H1 (cell line): Measurements from ENCODE around the gene LPXN. TPM values are rescaled to one million over a fixed set of nuclear protein-coding genes. Genes with fewer than 3 reads are reported as not detected.

Source experiments
- CTCF ChIA-PET: fragments of 300-600 bp; sonication (Branson Sonifier 250); formaldehyde crosslinking; loops from one replicate; lab custom pipeline; 2021; ENCODE audit not compliant: partially characterized antibody; lab: Charles Lee
- POLR2A ChIA-PET: fragments of 300-600 bp; sonication (Branson Sonifier 250); formaldehyde crosslinking; loops from one replicate; lab custom pipeline; 2021; ENCODE audit warnings: inconsistent platforms; ENCODE audit not compliant: partially characterized antibody; lab: Charles Lee
- DNase-seq, 2 experiments: peaks; one replicate each; pipeline versions ENCODE4 v3.0.0 to v3.0.0-alpha.2; 2010 to 2022; ENCODE audit warnings: low spot score in 2 of 2, low read depth in 1 of 2, mixed read lengths in 1 of 2
- FAIRE-seq: peaks from 2 replicates; lab custom pipeline; 2011; peaks lifted over from hg19 to GRCh38; lab: Jason Lieb, UNC
- H2AFZ ChIP-seq: 2 replicates; pipeline ENCODE4 v1.8.1; 2012; ENCODE audit warnings: low read length, inconsistent platforms
- H2AK5ac ChIP-seq: 2 replicates; pipeline ENCODE4 v1.6.1; 2013; ENCODE audit warnings: low read depth, low read length
- H2BK120ac ChIP-seq: replicated peaks from 2 replicates; pipeline ENCODE3; 2013; ENCODE audit warnings: low read depth, low read length, inconsistent platforms
- H2BK12ac ChIP-seq: 2 replicates; pipeline ENCODE4 v1.6.1; 2013; ENCODE audit warnings: low read depth, low read length
- H2BK15ac ChIP-seq: 2 replicates; pipeline ENCODE4 v1.6.1; 2013; ENCODE audit warnings: low read length
- H2BK20ac ChIP-seq: 2 replicates; pipeline ENCODE4 v1.6.1; 2013; ENCODE audit warnings: low read length
- H2BK5ac ChIP-seq: 2 replicates; pipeline ENCODE4 v1.6.1; 2013; ENCODE audit warnings: low read depth, low read length
- H3K14ac ChIP-seq: 2 replicates; pipeline ENCODE4 v1.6.1; 2013; ENCODE audit warnings: inconsistent platforms; ENCODE audit not compliant: insufficient read length
- H3K18ac ChIP-seq: 2 replicates; pipeline ENCODE4 v1.6.1; 2013; ENCODE audit warnings: low read length; ENCODE audit errors: extremely low read depth
- H3K23ac ChIP-seq: 2 replicates; pipeline ENCODE4 v1.6.1; 2013; ENCODE audit warnings: inconsistent platforms; ENCODE audit not compliant: insufficient read length
- H3K23me2 ChIP-seq: 2 replicates; pipeline ENCODE4 v1.6.1; 2013; ENCODE audit warnings: low read depth, low read length
- H3K27ac ChIP-seq: 2 replicates; pipeline ENCODE4 v1.6.1; 2011; ENCODE audit warnings: low read depth, low read length, inconsistent platforms
- H3K27me3 ChIP-seq, 4 experiments: replicated peaks in 1 of 4; 1 replicate in 1 of 4; 2 replicates in 3 of 4; pipeline versions ENCODE4 v1.6.1 to v1.8.1; 2011 to 2013; ENCODE audit warnings: low read length in 3 of 4, mild to moderate bottlenecking in 3 of 4, inconsistent platforms in 2 of 4, mixed read lengths in 2 of 4, moderate library complexity in 1 of 4; ENCODE audit not compliant: control insufficient read depth in 3 of 4, insufficient read depth in 3 of 4; ENCODE audit errors: extremely low read depth in 1 of 4
- H3K36me3 ChIP-seq, 4 experiments: 2 replicates each; pipeline versions ENCODE4 v1.6.1 to v1.8.1; 2011 to 2013; ENCODE audit warnings: mild to moderate bottlenecking in 4 of 4, low read length in 3 of 4, moderate library complexity in 2 of 4, control low read depth in 1 of 4, inconsistent platforms in 1 of 4; ENCODE audit not compliant: insufficient read depth in 4 of 4, control insufficient read depth in 2 of 4
- H3K4ac ChIP-seq: replicated peaks from 2 replicates; pipeline ENCODE3; 2013; ENCODE audit warnings: low read length, low read depth, mixed read lengths, inconsistent platforms; ENCODE audit not compliant: insufficient read length
- H3K4me1 ChIP-seq, 4 experiments: replicated peaks in 1 of 4; 1 replicate in 1 of 4; 2 replicates in 3 of 4; pipeline versions ENCODE4 v1.6.1 to v1.8.1; 2011 to 2013; ENCODE audit warnings: low read length in 3 of 4, inconsistent platforms in 2 of 4, mixed read lengths in 1 of 4; ENCODE audit not compliant: insufficient read depth in 4 of 4, control insufficient read depth in 3 of 4
- H3K4me2 ChIP-seq, 2 experiments: 2 replicates each; pipeline versions ENCODE4 v1.6.1 to v1.8.1; 2011 to 2013; ENCODE audit warnings: low read depth in 2 of 2, low read length in 2 of 2, control low read depth in 1 of 2, inconsistent platforms in 1 of 2, mild to moderate bottlenecking in 1 of 2; ENCODE audit not compliant: insufficient read depth in 1 of 2
- H3K4me3 ChIP-seq, 4 experiments: fragments of 200-600, 300-600 bp in 1 of 4; sonication (generic), shearing (Covaris generic), sonication (Bioruptor Twin) in 1 of 4; 2 replicates each; pipeline versions ENCODE4 v1.5.1 to v1.8.1; 2011 to 2016; ENCODE audit warnings: low read length in 4 of 4, low read depth in 3 of 4, control low read depth in 2 of 4, inconsistent platforms in 2 of 4, mild to moderate bottlenecking in 2 of 4, mixed read lengths in 1 of 4, moderate library complexity in 1 of 4; ENCODE audit not compliant: insufficient read depth in 2 of 4; ENCODE audit errors: extremely low read depth in 1 of 4
- H3K56ac ChIP-seq: replicated peaks from 2 replicates; pipeline ENCODE3; 2013; ENCODE audit warnings: low read depth, mild to moderate bottlenecking, mixed read lengths, low read length, inconsistent platforms; ENCODE audit not compliant: insufficient read length
- H3K79me1 ChIP-seq: 2 replicates; pipeline ENCODE4 v1.6.1; 2013; ENCODE audit warnings: low read depth, low read length, control low read depth
- H3K79me2 ChIP-seq, 2 experiments: 2 replicates each; pipeline versions ENCODE4 v1.6.1 to v1.8.1; 2012 to 2013; ENCODE audit warnings: low read length in 2 of 2, mild to moderate bottlenecking in 2 of 2, inconsistent platforms in 1 of 2; ENCODE audit not compliant: insufficient read depth in 2 of 2, control insufficient read depth in 1 of 2
- H3K9ac ChIP-seq, 4 experiments: replicated peaks in 1 of 4; 1 replicate in 1 of 4; 2 replicates in 3 of 4; pipeline versions ENCODE4 v1.6.1 to v1.8.1; 2011 to 2013; ENCODE audit warnings: low read depth in 3 of 4, low read length in 3 of 4, control low read depth in 2 of 4, mild to moderate bottlenecking in 2 of 4, moderate library complexity in 2 of 4, inconsistent platforms in 1 of 4; ENCODE audit errors: extremely low read depth in 1 of 4
- H3K9me3 ChIP-seq, 2 experiments: 2 replicates each; pipeline versions ENCODE4 v1.6.1 to v1.8.1; 2012 to 2013; ENCODE audit warnings: mild to moderate bottlenecking in 2 of 2, moderate library complexity in 2 of 2, control low read depth in 1 of 2, inconsistent platforms in 1 of 2, low read depth in 1 of 2, low read length in 1 of 2, mixed read lengths in 1 of 2; ENCODE audit not compliant: insufficient read depth in 2 of 2
- H4K20me1 ChIP-seq, 2 experiments: replicated peaks in 1 of 2; 2 replicates each; pipeline versions ENCODE3 to v1.8.1; 2011 to 2013; ENCODE audit warnings: inconsistent platforms in 2 of 2, low read length in 2 of 2, mild to moderate bottlenecking in 1 of 2; ENCODE audit not compliant: insufficient read depth in 2 of 2, control insufficient read depth in 1 of 2
- H4K5ac ChIP-seq: 2 replicates; pipeline ENCODE4 v1.6.1; 2013; ENCODE audit warnings: low read length, low read depth, mixed read lengths, inconsistent platforms; ENCODE audit not compliant: insufficient read length
- H4K8ac ChIP-seq: 2 replicates; pipeline ENCODE4 v1.8.0; 2013; ENCODE audit warnings: mild to moderate bottlenecking, moderate library complexity, low read length, inconsistent platforms; ENCODE audit not compliant: insufficient read depth; ENCODE audit errors: extremely low read depth
- H4K91ac ChIP-seq: replicated peaks from 2 replicates; pipeline ENCODE3; 2013; ENCODE audit warnings: low read length, mixed read lengths, inconsistent platforms; ENCODE audit not compliant: insufficient read length
- ASH2L ChIP-seq: fragments of 200-600, 300-600 bp; sonication (generic); IDR thresholded peaks from one replicate; pipeline ENCODE4 v1.7.1; 2017; ENCODE audit warnings: low read length
- BRCA1 ChIP-seq: IDR thresholded peaks from 2 replicates; pipeline ENCODE4 v1.6.1; 2012; ENCODE audit warnings: low read depth, low read length, improper control_type of control experiment
- GABPA ChIP-seq: IDR thresholded peaks from 2 replicates; pipeline ENCODE4 v1.6.1; 2011; ENCODE audit warnings: mild to moderate bottlenecking, low read length, moderate library complexity, borderline replicate concordance; ENCODE audit not compliant: insufficient read depth
- GTF2F1 ChIP-seq: IDR thresholded peaks from 2 replicates; pipeline ENCODE4 v1.6.1; 2012; ENCODE audit warnings: low read depth, low read length, improper control_type of control experiment, borderline replicate concordance
- HDAC2 ChIP-seq, 2 experiments: fragments of 300-600 bp in 1 of 2; sonication (generic) in 1 of 2; IDR thresholded peaks; 2 replicates each; pipeline ENCODE4 v1.6.1; 2011 to 2012; ENCODE audit warnings: low read depth in 2 of 2, low read length in 2 of 2, mild to moderate bottlenecking in 2 of 2, moderate library complexity in 2 of 2, borderline replicate concordance in 1 of 2, inconsistent platforms in 1 of 2
- KDM1A ChIP-seq: fragments of 200-600, 300-600 bp; sonication (generic); IDR thresholded peaks from 2 replicates; pipeline ENCODE4 v1.7.1; 2016; ENCODE audit warnings: mild to moderate bottlenecking, low read length, borderline replicate concordance
- KDM5A ChIP-seq: fragments of 200-600 bp; IDR thresholded peaks from 2 replicates; pipeline ENCODE4 v1.7.1; 2012; ENCODE audit warnings: mild to moderate bottlenecking, low read length, inconsistent platforms, mixed read lengths
- NANOG ChIP-seq: IDR thresholded peaks from 2 replicates; pipeline ENCODE4 v1.6.1; 2011; ENCODE audit warnings: low read length, low read depth, mild to moderate bottlenecking, inconsistent platforms; ENCODE audit not compliant: insufficient read depth, poor library complexity, severe bottlenecking
- NRF1 ChIP-seq: IDR thresholded peaks from 2 replicates; pipeline ENCODE4 v1.6.1; 2011; ENCODE audit warnings: mild to moderate bottlenecking, low read depth, low read length, improper control_type of control experiment
- RFX5 ChIP-seq: IDR thresholded peaks from 2 replicates; pipeline ENCODE4 v1.6.1; 2011; ENCODE audit warnings: low read depth, low read length, improper control_type of control experiment, borderline replicate concordance
- SAP30 ChIP-seq: fragments of 300-600 bp; sonication (generic); IDR thresholded peaks from 2 replicates; pipeline ENCODE4 v1.7.1; 2012; ENCODE audit warnings: low read length, moderate library complexity, mild to moderate bottlenecking, inconsistent platforms; ENCODE audit not compliant: insufficient read depth, insufficient replicate concordance
- SIN3A ChIP-seq, 2 experiments: IDR thresholded peaks in 1 of 2; conservative IDR thresholded peaks in 1 of 2; 2 replicates each; pipeline ENCODE4 v1.6.1; 2011 to 2012; ENCODE audit warnings: low read length in 2 of 2, improper control_type of control experiment in 1 of 2, low read depth in 1 of 2, mild to moderate bottlenecking in 1 of 2
- SIX5 ChIP-seq: IDR thresholded peaks from 2 replicates; pipeline ENCODE4 v1.6.1; 2011; ENCODE audit warnings: mild to moderate bottlenecking, low read depth, low read length
- TBP ChIP-seq: IDR thresholded peaks from 2 replicates; pipeline ENCODE4 v1.6.1; 2011; ENCODE audit warnings: low read depth, low read length, improper control_type of control experiment
- polyA plus RNA-seq, 7 experiments: library from polyadenylated mRNA; depleted of rRNA in 3 of 7; stranded (reverse) in 5 of 7; unstranded in 2 of 7; fragments of >200 nt in 5 of 7; fragments of 200-250 nt in 2 of 7; gene quantifications; 1 replicate in 5 of 7; 2 replicates in 1 of 7; 4 replicates in 1 of 7; pipeline versions ENCODE4 v1.2.1 to v1.2.3, GENCODE V29; 2011 to 2013; ENCODE audit warnings: missing spikeins in 2 of 7, mixed read lengths in 2 of 7
- total RNA-seq: library from RNA; stranded (reverse); fragmentation: NEBNext Ultra II Directional; extraction: Animal tissue kit (Norgen Biotek cat#: 25700); gene quantifications from 2 replicates; pipeline ENCODE4 v1.2.1, GENCODE V29; 2021

Gene LPXN
- total and polyA plus RNA-seq, 2 of the 8 experiments (the other 6 are each of a cell fraction or from before 2014, with no cell fraction given) = 1.4 to 2.7 TPM

- H3K4me2 ChIP-seq = no peak overlapping the region
- H3K9ac ChIP-seq = no peak overlapping the region
- FAIRE-seq = no peak
- TF ChIP-seq TBP (no peak), SIN3A (conservative IDR thresholded peaks at IDR 0.05 in 1 of 2, IDR thresholded peaks at IDR 0.05 in 1 of 2; ENCODE audit: low read depth in 1 of 2, low read length in 2 of 2) (no peak), RFX5 (no peak), KDM5A (no peak), HDAC2 (IDR thresholded peaks at IDR 0.05; ENCODE audit: borderline replicate concordance in 1 of 2, low read depth in 2 of 2, low read length in 2 of 2) (no peak), KDM1A (no peak), NRF1 (no peak), SAP30 (no peak), GABPA (no peak), NANOG (no peak), BRCA1 (no peak), GTF2F1 (no peak), ASH2L (no peak), SIX5 (no peak)
Measured at GRCh38 chr11:58494101-58494500, 81.6 kb downstream of the LPXN start.

More at GRCh38 chr11:58494101-58494500, 81.6 kb downstream of the LPXN start:
- H3K4ac ChIP-seq = no peak overlapping the region
- no peak overlapping the region for H2AK5ac ChIP-seq
- no peak overlapping the region for H2AFZ ChIP-seq
- H3K23me2 ChIP-seq = no peaks in the 10 kb centered on the region
- ChIA-PET CTCF (interaction anchor here (1.0 kb wide), 1 partner anchor 426 kb away, joined by 4 read pairs; no protein-coding TSS in a partner anchor), POLR2A (no interaction called here)
- H3K79me1 ChIP-seq = no peaks in the 10 kb centered on the region
- H2BK120ac ChIP-seq = no peak overlapping the region
- H3K79me2 ChIP-seq = no peaks in the 10 kb centered on the region
- no peaks in the 10 kb centered on the region; a peak in 1 of 4 replicates for H3K9me3 ChIP-seq
- H4K8ac ChIP-seq = no peak overlapping the region
- H3K14ac ChIP-seq = no peak overlapping the region
- no peak overlapping the region for H3K27ac ChIP-seq
- no peak overlapping the region for H3K4me3 ChIP-seq
- no peak overlapping the region for H4K5ac ChIP-seq
- H2BK15ac ChIP-seq = no peak overlapping the region
- DNase-seq = no peak
- no peaks in the 10 kb centered on the region; a peak in 1 of 7 replicates for H3K27me3 ChIP-seq
- no peak overlapping the region for H3K18ac ChIP-seq
- no peak overlapping the region for H3K23ac ChIP-seq
- H2BK12ac ChIP-seq = no peak overlapping the region
- H4K20me1 ChIP-seq = no peaks in the 10 kb centered on the region
- H2BK20ac ChIP-seq = no peak overlapping the region
- no peak overlapping the region for H4K91ac ChIP-seq
- no peaks in the 10 kb centered on the region for H3K4me1 ChIP-seq
- no peaks in the 10 kb centered on the region for H3K36me3 ChIP-seq
- H3K56ac ChIP-seq = no peak overlapping the region
- no peak overlapping the region for H2BK5ac ChIP-seq
